VCaP (cell line): ENCODE measurements around the gene MYLK.

Experiments used
- H3K27ac ChIP-seq: fragments of 450-650 bp; 2 replicates; pipeline ENCODE4 v1.5.1; 2017
- CTCF ChIP-seq: fragments of 450-650 bp; conservative IDR thresholded peaks from 2 replicates; pipeline ENCODE4 v1.5.1; 2017; ENCODE audit warnings: mild to moderate bottlenecking, moderate library complexity

Gene MYLK

GRCh38 chr3:123750659-123751420, 133.3 kb downstream of the MYLK start:
- TF ChIP-seq CTCF: no peak
- no peak overlapping the region for H3K27ac ChIP-seq

- TF ChIP-seq CTCF: no peak
- no peak overlapping the region for H3K27ac ChIP-seq
Observed at GRCh38 chr3:123750209-123750608, 133.9 kb downstream of the MYLK start.

- no peak for TF ChIP-seq CTCF
- no peak overlapping the region for H3K27ac ChIP-seq
Observed at GRCh38 chr3:123749711-123750110, 134.4 kb downstream of the MYLK start.

GRCh38 chr3:123745184-123745855, 138.8 kb downstream of the MYLK start:
- no peak overlapping the region for H3K27ac ChIP-seq
- peak; percentile 37; the same call in 1 of the 2 replicates for TF ChIP-seq CTCF

- no peak overlapping the region for H3K27ac ChIP-seq
- TF ChIP-seq CTCF: no peak
Observed at GRCh38 chr3:123744064-123744463, 140.1 kb downstream of the MYLK start.

GRCh38 chr3:123743121-123743520, 141.0 kb downstream of the MYLK start:
- H3K27ac ChIP-seq: no peak overlapping the region
- TF ChIP-seq CTCF: no peak

GRCh38 chr3:123741041-123741511, 143.1 kb downstream of the MYLK start:
- TF ChIP-seq CTCF: no peak
- no peak overlapping the region for H3K27ac ChIP-seq
